T-helper 9 cell (primary cell): ENCODE data around the gene RABAC1.

Experiments used
- DNase-seq: peaks from one replicate; pipeline ENCODE4 v3.0.0-alpha.2; 2020

RABAC1 gene

GRCh38 chr19:41913538-41914423 lies 45.3 kb downstream of the RABAC1 start:
- no peak for DNase-seq

GRCh38 chr19:41912899-41913537 lies 46.1 kb downstream of the RABAC1 start:
- peak; percentile 29 for DNase-seq

GRCh38 chr19:41911889-41912731 lies 47.0 kb downstream of the RABAC1 start:
- DNase-seq = no peak

- DNase-seq = no peak
These were observed 47.9 kb downstream of the RABAC1 start for GRCh38 chr19:41910992-41911888.

GRCh38 chr19:41910240-41910991 lies 48.7 kb downstream of the RABAC1 start:
- no peak for DNase-seq

- DNase-seq = no peak
These were observed 49.4 kb downstream of the RABAC1 start for GRCh38 chr19:41909706-41910105.

- DNase-seq = no peak
These were observed 50.2 kb downstream of the RABAC1 start for GRCh38 chr19:41908724-41909464.

- DNase-seq = no peak
These were observed 51.0 kb downstream of the RABAC1 start for GRCh38 chr19:41907994-41908615.

- no peak for DNase-seq
These were observed 52.0 kb downstream of the RABAC1 start for GRCh38 chr19:41906916-41907680.
